GM21381 (cell line): Measurements from ENCODE around the gene SESN2.

ENCODE experiments used
- ATAC-seq: cut with Tn5 transposase; IDR thresholded peaks from one replicate; pipeline ENCODE4 v1.9.1; 2021; ENCODE audit warnings: mild to moderate bottlenecking, moderate library complexity; ENCODE audit not compliant: unreplicated experiment

Gene SESN2

GRCh38 chr1:28282426-28283407, 23.4 kb downstream of the SESN2 start:
- no peak for ATAC-seq

DNA sequence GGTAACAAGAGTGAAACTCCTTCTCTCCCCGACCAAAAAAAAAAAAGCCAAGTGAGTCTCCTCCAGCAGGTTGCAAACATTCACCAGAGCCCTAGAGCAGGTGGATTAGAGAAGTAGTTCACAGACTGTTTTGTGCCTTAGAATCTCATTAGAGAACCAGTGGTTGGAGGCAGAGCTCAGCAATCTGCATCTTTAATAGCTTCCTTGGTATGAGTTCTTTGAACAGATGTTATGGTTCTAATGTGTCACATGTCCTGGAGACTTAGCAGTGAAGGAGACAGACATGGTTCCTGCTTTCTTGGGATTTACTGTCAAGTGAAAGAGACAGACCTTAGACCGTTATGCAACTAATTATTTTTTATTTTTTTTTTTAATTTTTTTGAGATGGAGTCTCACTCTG, 26.8 kb downstream of the SESN2 start:
- no peak for ATAC-seq

DNA sequence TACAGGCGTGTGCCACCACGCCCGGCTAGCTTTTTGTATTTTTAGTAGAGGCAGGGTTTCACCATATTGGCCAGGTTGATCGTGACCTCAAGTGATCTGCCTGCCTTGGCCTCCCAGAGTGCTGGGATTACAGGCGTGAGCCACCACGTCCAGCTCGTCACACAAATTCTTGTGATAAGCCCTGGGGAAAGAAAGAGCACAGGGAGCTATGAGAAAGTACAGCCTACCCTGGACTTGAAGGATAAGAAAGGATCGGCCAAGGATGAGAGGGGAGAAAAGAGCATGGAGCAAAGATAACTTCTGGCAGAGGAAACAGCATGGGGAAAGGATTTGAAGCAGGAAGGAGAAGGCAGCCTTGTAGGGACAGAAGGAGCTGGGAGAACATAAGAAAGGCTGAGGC, 29.2 kb downstream of the SESN2 start:
- ATAC-seq = no peak

DNA sequence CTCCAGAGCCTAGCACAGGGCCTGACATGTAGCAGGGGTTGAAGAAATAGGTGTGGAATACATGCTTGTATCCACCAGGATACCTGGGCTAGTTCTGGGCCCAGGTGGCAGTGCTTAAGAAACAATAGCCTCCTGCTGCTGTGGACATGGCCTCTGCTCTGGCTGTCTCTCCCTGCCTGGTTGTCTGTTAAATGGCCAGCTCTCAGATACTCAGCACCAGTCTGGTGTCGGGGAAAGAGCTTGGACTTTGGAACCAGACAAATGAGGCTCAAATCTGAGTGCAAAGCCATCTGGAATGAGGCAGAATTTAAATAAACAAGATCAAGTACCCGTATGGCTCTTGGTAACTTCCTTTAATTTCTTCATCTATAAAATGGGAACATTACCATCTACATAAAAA, 31.5 kb downstream of the SESN2 start:
- ATAC-seq = no peak

DNA sequence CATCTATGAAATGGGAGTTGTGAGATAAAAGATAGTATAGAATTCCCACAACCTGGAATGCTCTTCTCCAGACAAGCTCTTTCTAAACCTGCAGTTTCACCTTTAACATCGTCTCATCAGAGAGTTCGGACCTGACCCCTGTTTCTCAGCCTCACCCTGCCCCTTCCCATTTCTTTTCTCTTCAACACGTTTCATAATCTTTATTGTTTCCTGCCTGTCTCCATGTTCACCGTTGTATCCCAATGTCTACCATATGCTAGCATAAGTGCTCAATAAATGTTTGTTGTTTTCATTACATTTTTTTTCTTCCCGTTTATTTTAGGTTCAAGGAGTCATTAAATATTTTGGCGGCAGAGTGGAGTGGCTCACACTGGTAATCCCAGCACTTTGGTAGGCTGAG, 32.4 kb downstream of the SESN2 start:
- ATAC-seq = no peak

GRCh38 chr1:28295936-28296335, 36.6 kb downstream of the SESN2 start:
- ATAC-seq = no peak

GRCh38 chr1:28296401-28297261, 37.3 kb downstream of the SESN2 start:
- no peak for ATAC-seq

DNA sequence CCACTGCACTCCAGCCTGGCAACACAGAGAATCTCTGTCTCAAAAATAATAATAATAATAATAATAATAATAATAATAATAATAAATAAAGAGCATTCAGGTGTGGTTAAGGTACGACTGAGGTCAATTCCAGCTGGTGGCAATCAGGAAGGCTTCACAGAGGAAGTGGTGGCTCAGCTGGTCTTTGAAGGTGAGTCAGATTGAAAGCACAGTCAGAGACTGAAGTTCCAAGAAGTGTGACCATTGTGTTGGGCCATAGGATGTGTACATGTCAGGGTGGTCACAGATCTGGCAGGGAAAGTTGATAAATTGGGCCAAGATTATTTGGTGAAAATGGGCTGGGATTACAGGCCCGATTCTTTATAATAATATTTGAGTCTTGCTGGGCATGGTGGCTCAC, 38.5 kb downstream of the SESN2 start:
- no peak for ATAC-seq

- no peak for ATAC-seq
Observed at GRCh38 chr1:28298438-28298837, 39.1 kb downstream of the SESN2 start.

DNA sequence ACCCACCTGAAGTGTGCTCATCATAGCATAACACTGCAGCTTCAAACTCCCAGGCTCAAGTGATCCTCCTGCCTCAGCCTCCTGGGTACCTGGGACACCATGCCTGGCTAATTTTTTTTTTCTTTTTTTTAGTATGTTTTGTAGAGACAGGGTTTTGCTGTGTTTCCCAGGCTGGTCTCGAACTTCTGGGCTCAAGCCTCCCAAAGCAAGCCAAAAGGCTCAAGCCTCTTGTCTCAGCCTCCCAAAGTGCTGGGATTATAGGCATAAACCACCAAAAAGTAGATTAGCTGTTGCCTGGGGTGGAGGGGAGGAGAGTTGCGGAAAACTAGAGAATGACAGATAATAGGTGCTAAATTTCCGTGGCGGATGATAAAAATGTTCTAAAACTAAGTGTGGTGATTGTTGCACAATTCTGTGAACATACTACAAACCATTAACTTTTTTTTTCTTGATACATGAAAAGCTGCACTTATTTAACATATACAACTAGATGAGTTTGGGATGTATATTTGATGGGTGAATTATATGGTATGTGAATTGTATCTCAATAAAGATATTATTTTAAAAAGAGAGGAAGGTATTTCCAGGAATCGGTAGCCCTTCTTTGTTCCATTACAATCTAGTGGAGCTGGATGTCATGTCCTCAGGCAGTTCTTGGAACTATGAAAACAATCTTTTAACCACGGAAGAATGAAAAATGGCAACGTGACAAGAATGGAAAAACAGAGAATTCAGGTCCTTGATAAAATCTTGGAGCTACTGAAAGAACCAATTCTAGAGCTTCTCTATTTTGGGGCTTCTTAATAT, 42.3 kb downstream of the SESN2 start:
- ATAC-seq = no peak

DNA sequence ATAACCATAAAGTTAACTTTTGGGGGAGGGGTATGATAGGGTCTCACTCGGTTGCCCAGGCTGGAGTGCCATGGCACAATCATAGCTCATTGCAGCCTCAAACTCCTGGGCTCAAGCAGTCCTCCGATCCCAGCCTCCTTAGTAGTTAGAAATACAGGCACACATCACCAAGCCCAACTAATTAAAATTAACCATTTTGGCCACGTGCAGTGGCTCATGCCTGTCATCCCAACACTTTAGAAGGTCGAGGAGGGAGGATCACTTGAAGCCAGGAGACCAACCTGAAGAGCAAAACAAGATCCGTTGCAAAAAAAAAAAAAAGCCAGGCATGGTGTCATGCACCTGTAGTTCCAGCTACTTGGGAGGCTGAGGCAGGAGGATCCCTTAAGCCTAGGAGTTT, 42.9 kb downstream of the SESN2 start:
- no peak for ATAC-seq

DNA sequence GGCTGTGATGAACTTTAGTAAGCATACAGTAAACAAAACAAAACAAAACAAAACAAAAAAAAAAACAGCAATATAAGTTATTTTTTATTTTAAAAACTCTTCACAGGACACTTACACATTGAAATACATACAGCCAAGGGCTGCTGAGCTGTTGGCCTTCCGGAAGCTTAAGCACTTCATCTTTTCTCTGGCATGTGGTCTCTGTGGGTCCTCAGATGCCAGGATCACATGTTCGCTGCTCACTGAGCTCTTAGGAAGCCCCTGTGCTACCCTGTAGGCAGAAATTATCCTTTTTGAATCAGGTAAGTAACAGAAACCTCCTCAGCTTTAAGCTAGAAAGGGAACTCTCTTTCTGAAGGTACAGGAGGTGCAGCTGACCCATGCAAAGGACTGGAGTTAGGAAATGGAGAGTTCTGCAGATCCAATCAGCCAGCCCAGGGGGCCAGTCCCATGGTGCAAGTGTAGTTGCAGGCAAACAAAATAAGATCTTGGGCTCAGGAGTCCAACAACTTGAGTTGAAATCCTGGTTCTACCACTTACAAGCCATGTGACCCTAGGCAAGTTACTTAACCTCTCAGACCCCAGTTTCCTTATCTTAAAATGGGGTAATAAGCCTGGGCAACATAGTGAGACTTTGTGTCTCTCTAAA, 47.1 kb downstream of the SESN2 start:
- ATAC-seq = no peak

GRCh38 chr1:28308750-28309149, 49.4 kb downstream of the SESN2 start:
- no peak for ATAC-seq

- no peak for ATAC-seq
Observed at GRCh38 chr1:28309702-28310101, 50.4 kb downstream of the SESN2 start.

DNA sequence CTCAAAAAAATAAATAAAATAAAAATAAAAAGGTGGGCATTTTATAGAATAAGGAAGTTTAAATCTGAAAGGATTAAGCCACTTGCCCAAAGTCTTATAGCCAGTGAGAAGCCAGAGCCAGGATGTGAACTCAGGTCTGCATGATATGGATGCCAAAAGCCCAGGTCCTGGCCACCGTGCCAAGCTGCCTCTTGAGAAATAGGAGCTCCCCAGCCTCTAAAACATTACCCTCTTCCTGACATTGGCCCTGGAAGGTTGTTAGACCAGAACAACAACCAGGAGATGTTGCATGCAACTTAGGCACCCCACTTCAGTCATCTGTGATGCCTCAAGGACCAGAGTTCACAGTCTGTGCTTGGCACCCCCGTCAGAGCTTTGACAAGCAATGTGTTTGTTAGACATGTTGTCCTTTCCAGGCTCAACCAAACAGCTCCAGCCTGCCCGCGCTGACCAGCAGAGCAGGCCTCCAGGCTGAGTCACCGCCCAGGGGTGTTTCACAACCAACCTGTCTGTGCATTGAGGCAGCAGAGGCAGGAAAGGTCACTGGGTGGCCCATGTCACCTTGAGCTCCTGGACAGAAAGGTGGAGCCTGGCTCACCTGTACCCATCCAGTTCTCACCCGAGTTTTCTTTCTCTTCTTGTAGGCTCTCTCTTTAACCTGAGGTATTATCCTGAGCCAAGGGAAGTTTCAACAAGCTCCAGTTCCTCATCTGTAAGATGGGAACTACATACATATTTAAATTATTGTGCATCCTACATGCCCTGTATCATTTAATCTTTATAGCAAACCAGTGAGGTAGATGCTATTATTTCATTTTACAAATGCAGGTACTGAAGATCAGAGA, 54.6 kb downstream of the SESN2 start:
- no peak for ATAC-seq

GRCh38 chr1:28314547-28314941, 55.2 kb downstream of the SESN2 start:
- no peak for ATAC-seq

DNA sequence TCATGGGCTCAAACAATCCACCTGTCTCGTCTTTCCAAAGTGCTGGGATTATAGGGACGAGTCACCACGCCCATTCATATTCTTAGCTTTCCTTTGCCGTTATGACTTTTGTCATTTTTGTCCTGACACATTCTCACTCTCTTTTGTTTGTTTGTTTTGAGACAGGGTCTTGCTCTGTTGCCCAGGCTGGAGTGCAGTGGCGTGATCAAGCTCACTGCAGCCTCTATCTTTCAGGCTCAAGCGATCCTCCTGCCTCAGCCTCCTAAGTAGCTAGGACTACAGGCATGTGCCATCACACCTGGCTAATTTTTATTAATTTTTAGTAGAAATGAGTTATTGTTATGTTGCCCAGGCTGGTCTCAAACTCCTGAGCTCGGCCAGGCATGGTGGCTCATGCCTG, 57.7 kb downstream of the SESN2 start:
- ATAC-seq = no peak

GRCh38 chr1:28322194-28322593, 62.9 kb downstream of the SESN2 start:
- peak; percentile 52 for ATAC-seq

GRCh38 chr1:28323720-28324119, 64.4 kb downstream of the SESN2 start:
- no peak for ATAC-seq

- ATAC-seq = no peak
Observed at GRCh38 chr1:28326515-28326914, 67.2 kb downstream of the SESN2 start.
